ENCODE results near the gene ATRN.

GRCh38 chr20:3632311-3633004 lies 161.6 kb downstream of the ATRN start:
- TF ChIP-seq EZH2 (IDR thresholded peaks at IDR 0.05; ENCODE audit: borderline replicate concordance, low read length) (no peak), CTCF (conservative IDR thresholded peaks at IDR 0.05 in 1 of 2, IDR thresholded peaks at IDR 0.05 in 1 of 2; ENCODE audit: extremely low read depth in 1 of 2, insufficient read depth in 1 of 2, low read depth in 1 of 2, low read length in 2 of 2) (no peak)
